Suprapubic skin (tissue), 4 donors: ENCODE data around the gene FAM193A. TPM values are rescaled to one million over a fixed set of nuclear protein-coding genes. Genes with fewer than 3 reads are reported as not detected.
"Not testable (repeated sequence)": the region's sequence is repeated elsewhere in the genome, so short reads cannot be mapped to it uniquely, and the experiment has no call there.

Source experiments
- DNase-seq, 2 donors: peaks; one replicate each; pipeline ENCODE4 v3.0.0-alpha.2; 2019; ENCODE audit warnings: low spot score in 2 of 2
- H3K27ac ChIP-seq: fragments of 200-600 bp; sonication (generic); one replicate; pipeline ENCODE4 v1.5.1; 2019
- H3K27me3 ChIP-seq: fragments of 200-600 bp; sonication (generic); one replicate; pipeline ENCODE4 v1.5.1; 2019
- H3K36me3 ChIP-seq: fragments of 200-600 bp; sonication (generic); one replicate; pipeline ENCODE4 v1.5.1; 2019
- H3K4me1 ChIP-seq: fragments of 200-600 bp; sonication (generic); one replicate; pipeline ENCODE4 v1.5.1; 2019
- H3K4me3 ChIP-seq: fragments of 200-600 bp; sonication (generic); one replicate; pipeline ENCODE4 v1.5.1; 2019; ENCODE audit warnings: mild to moderate bottlenecking
- H3K9me3 ChIP-seq: fragments of 200-600 bp; sonication (generic); one replicate; pipeline ENCODE4 v1.5.1; 2019
- CTCF ChIP-seq, 2 donors: fragments of 200-600 bp in 1 of 2; fragments of 450-650 bp in 1 of 2; sonication (generic) in 1 of 2; IDR thresholded peaks; one replicate each; pipeline ENCODE4 v1.5.1; 2016 to 2019; ENCODE audit warnings: antibody characterized with exemption in 2 of 2, mild to moderate bottlenecking in 1 of 2, moderate library complexity in 1 of 2
- EP300 ChIP-seq: sonication (generic); formaldehyde crosslinking; IDR thresholded peaks from one replicate; pipeline ENCODE4 v1.6.1; 2017; ENCODE audit warnings: antibody characterized with exemption
- POLR2A ChIP-seq, 2 donors: fragments of 450-650 bp; IDR thresholded peaks; one replicate each; pipeline ENCODE4 v1.6.1; 2017; ENCODE audit warnings: antibody characterized with exemption in 2 of 2, mild to moderate bottlenecking in 2 of 2, moderate library complexity in 2 of 2
- POLR2AphosphoS5 ChIP-seq, 3 donors: sonication (generic); formaldehyde crosslinking; IDR thresholded peaks; one replicate each; pipeline ENCODE4 v1.6.1; 2017; ENCODE audit warnings: antibody characterized with exemption in 3 of 3
- WGBS: methylation state at CpG from one replicate; pipeline ENCODE4 v1.1.5; 2018; 5-methylcytosine and 5-hydroxymethylcytosine counted together
- total RNA-seq, 4 donors: library from RNA; depleted of rRNA; stranded (reverse); fragments of >200 nt; gene quantifications; one replicate each; pipeline ENCODE4 v1.1.0, GENCODE V29; 2016

The FAM193A gene
- total RNA-seq, 4 donors from 2014 or later: 23.6 to 45.0 (median 29.3) TPM

DNA sequence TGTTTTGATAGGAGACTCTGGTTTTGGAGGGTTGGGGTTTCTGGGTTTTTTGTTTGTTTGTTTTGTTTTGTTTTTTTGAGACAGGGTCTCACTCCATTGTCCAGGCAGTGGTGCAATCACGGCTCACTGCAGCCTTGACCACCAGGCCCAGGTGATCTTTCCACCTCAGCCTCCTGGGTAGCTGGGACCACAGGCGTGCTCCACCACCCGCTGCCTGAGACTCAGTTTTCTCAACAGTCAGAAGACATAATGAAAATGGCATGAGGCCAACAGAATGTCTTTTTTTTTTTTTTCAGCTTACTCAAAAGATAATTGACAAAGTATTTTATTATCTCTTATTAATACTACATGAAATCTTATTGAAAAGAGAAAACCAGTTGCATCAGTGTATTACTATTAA is 187.3 kb downstream of the FAM193A start:
- no peaks in the 10 kb centered on the region for H3K9me3 ChIP-seq
- DNase-seq: peak in 1 of 2 donors; percentile 31
- 93% methylated on average over 3 of the region's 3 CpGs for WGBS
- peaks cover 32% of the 10 kb centered on the region for H3K36me3 ChIP-seq
- H3K4me3 ChIP-seq: no peak overlapping the region
- H3K27me3 ChIP-seq: no peaks in the 10 kb centered on the region
- H3K27ac ChIP-seq: no peak overlapping the region
- TF ChIP-seq POLR2A (IDR thresholded peaks at IDR 0.05): no peak
- no peak for TF ChIP-seq EP300
- no peak for TF ChIP-seq POLR2AphosphoS5 (IDR thresholded peaks at IDR 0.05)
- no peak for TF ChIP-seq CTCF (IDR thresholded peaks at IDR 0.05)
- no peaks in the 10 kb centered on the region for H3K4me1 ChIP-seq

DNA sequence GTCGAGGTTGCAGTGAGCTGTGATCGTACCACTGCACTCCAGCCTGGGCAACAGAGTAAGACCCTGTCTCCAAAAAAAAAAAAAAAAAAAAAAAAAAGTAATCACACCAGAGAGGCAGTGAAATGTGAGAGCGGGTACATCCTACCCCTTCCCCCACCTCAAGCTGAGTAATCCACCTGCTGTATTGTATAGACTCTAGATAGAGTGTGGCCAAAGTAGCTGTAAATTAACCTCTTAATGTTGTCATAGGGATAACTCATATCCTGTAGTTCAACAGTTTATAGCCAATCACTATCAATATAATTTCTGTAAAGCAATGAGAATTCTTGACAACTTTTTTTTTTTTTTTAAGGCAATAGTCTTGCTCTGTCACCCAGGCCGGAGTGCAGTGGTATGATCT is 188.9 kb downstream of the FAM193A start:
- Histone ChIP-seq H3K36me3 (peaks cover 31% of the 10 kb centered on the region), H3K4me3 (no peak overlapping the region), H3K9me3 (no peaks in the 10 kb centered on the region), H3K4me1 (no peaks in the 10 kb centered on the region), H3K27ac (no peak overlapping the region), H3K27me3 (no peaks in the 10 kb centered on the region)
- no peak for TF ChIP-seq CTCF (IDR thresholded peaks at IDR 0.05)
- no peak for TF ChIP-seq POLR2AphosphoS5 (IDR thresholded peaks at IDR 0.05)
- no peak for TF ChIP-seq EP300
- no peak for TF ChIP-seq POLR2A (IDR thresholded peaks at IDR 0.05)
- 88% methylated on average over 4 of the region's 4 CpGs for WGBS
- DNase-seq: peak in 1 of 2 donors; percentile 14

DNA sequence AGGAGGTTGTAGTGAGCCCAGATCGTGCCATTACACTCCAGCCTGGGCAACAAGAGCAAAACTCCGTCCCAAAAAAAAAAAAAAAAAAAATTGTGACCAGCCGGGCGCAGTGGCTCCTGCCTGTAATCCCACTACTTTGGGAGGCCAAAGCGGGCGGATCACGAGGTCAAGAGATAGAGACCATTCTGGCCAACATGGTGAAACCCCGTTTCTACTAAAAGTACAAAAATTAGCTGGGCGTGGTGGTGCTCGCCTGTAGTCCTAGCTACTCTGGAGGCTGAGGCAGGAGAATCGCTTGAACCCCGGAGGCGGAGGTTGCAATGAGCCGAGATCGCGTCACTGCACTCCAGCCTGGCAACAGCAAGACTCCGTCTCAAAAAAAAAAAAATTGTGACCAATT is 190.4 kb downstream of the FAM193A start:
- not testable (repeated sequence) for H3K4me3 ChIP-seq
- WGBS: 92% methylated on average over 17 of the region's 17 CpGs
- H3K36me3 ChIP-seq: peaks cover 27% of the 10 kb centered on the region

GRCh38 chr4:2728221-2728620 is 191.8 kb downstream of the FAM193A start:
- H3K9me3 ChIP-seq: no peaks in the 10 kb centered on the region
- no peaks in the 10 kb centered on the region for H3K27me3 ChIP-seq
- H3K4me3 ChIP-seq: no peak overlapping the region
- H3K4me1 ChIP-seq: no peaks in the 10 kb centered on the region
- WGBS: 77% methylated on average over 3 of the region's 3 CpGs
- TF ChIP-seq CTCF (IDR thresholded peaks at IDR 0.05) (no peak), EP300 (no peak), POLR2AphosphoS5 (IDR thresholded peaks at IDR 0.05) (no peak), POLR2A (IDR thresholded peaks at IDR 0.05) (no peak)
- H3K27ac ChIP-seq: no peak overlapping the region
- peaks cover 37% of the 10 kb centered on the region for H3K36me3 ChIP-seq
- no peak for DNase-seq

More for the DNA sequence above, 190.4 kb downstream of the FAM193A start:
- H3K4me1 ChIP-seq, H3K27me3 ChIP-seq, H3K9me3 ChIP-seq, DNase-seq, H3K27ac ChIP-seq: not testable (repeated sequence)

DNA sequence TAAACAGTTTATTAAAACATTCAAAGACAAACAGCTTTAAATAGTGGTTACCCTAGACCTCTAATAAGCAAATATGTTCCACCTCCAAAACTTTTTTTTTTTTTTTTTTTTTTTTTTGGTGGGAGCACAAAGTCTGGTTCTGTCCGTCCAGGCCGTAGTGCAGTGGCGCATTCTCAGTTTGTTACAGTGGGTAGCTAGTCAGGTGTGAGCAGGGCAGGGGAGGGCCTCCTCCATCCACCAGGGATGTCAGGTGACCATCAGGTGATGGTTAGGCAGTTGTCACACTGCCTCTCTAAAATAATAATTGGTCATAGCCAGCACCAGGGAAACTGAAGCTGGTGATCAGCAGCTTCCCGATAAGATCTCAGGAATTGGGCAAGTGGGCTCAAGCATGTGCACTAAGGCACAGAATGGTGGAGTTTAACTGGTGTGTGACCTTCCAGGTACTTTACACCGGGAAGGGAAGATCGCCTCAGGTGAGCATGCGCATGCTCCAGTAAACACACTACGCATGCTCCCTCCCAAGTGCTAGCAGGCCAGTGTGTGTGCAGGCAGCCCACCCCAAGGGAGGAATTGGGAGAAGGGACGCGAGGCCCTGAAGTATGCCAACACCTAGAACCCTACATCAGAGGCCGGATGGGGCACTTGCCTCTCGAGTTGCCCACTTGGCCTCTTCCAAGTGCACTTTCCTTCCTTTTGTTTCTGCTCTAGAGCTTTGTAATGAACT is 192.5 kb downstream of the FAM193A start:
- Histone ChIP-seq H3K9me3 (no peaks in the 10 kb centered on the region), H3K4me1 (no peaks in the 10 kb centered on the region), H3K27ac (no peak overlapping the region), H3K27me3 (no peaks in the 10 kb centered on the region), H3K4me3 (no peak overlapping the region), H3K36me3 (peaks cover 43% of the 10 kb centered on the region)
- DNase-seq: no peak
- no peak for TF ChIP-seq POLR2A (IDR thresholded peaks at IDR 0.05)
- no peak for TF ChIP-seq EP300
- no peak for TF ChIP-seq CTCF (IDR thresholded peaks at IDR 0.05)
- TF ChIP-seq POLR2AphosphoS5 (IDR thresholded peaks at IDR 0.05): no peak
- WGBS: 94% methylated on average over 10 of the region's 12 CpGs

DNA sequence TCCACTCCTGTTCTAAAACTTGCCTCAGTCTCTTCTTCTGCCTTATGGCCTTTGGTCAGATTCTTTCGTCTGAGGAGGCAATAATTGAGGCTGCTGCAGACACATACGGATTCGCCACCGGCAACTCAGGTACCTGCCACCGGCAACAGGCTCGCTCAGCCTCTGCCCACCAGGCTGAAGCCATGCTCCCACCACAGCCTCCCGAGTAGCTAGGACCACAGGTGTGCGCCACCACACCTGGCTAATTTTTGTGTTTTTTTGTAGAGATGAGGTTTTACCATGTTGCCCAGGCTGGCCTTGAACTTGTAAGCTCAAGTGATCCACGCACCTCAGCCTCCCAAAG is 193.1 kb downstream of the FAM193A start:
- Histone ChIP-seq H3K27me3 (no peaks in the 10 kb centered on the region), H3K27ac (no peak overlapping the region), H3K36me3 (peaks cover 43% of the 10 kb centered on the region), H3K9me3 (no peaks in the 10 kb centered on the region), H3K4me1 (no peaks in the 10 kb centered on the region), H3K4me3 (no peak overlapping the region)
- TF ChIP-seq POLR2A (IDR thresholded peaks at IDR 0.05) (no peak), CTCF (IDR thresholded peaks at IDR 0.05) (no peak), EP300 (no peak), POLR2AphosphoS5 (IDR thresholded peaks at IDR 0.05) (no peak)
- no peak for DNase-seq
- 98% methylated on average over 9 of the region's 9 CpGs for WGBS
